Gastrocnemius medialis (tissue), 4 donors: Measurements from ENCODE around the gene CD68.

Experiments used
- POLR2A ChIP-seq, 2 donors: fragments of 450-650 bp; IDR thresholded peaks; one replicate each; pipeline ENCODE4 v1.6.1; 2017; ENCODE audit warnings: antibody characterized with exemption in 2 of 2, mild to moderate bottlenecking in 2 of 2, moderate library complexity in 2 of 2
- TF ChIP-seq, protein P1 (sequence below), 5 experiments: fragments of 450-650 bp in 3 of 5; fragments of 200-600 bp in 2 of 5; sonication (generic) in 2 of 5; IDR thresholded peaks in 4 of 5; conservative IDR thresholded peaks in 1 of 5; 1 replicate in 4 of 5; 2 replicates in 1 of 5; pipeline ENCODE4 v1.5.1; 2016 to 2019; ENCODE audit warnings: antibody characterized with exemption in 5 of 5, mild to moderate bottlenecking in 3 of 5, moderate library complexity in 3 of 5

DNA sequence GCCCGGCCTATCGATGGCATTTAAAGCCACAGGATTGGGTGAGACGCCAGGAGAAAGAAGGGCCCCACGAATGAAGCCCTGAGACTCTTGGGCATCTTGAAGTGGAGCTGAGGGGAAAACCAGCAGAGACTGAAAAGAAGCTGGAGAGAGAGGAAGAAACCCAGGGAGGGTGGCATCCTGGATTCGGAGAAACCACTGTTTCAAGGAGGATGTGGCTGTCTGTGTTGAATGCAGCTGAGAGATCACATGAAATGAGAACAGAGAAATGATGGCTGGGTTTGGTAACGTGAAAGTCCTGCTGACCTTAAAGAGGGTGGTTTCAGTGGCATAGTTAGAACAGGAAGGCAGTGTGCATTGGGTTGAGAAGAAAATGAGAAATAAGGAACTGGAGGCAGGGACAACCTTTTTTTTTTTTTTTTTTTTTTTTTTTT lies 26.8 kb upstream of the CD68 start:
- TF ChIP-seq, protein P1, sequence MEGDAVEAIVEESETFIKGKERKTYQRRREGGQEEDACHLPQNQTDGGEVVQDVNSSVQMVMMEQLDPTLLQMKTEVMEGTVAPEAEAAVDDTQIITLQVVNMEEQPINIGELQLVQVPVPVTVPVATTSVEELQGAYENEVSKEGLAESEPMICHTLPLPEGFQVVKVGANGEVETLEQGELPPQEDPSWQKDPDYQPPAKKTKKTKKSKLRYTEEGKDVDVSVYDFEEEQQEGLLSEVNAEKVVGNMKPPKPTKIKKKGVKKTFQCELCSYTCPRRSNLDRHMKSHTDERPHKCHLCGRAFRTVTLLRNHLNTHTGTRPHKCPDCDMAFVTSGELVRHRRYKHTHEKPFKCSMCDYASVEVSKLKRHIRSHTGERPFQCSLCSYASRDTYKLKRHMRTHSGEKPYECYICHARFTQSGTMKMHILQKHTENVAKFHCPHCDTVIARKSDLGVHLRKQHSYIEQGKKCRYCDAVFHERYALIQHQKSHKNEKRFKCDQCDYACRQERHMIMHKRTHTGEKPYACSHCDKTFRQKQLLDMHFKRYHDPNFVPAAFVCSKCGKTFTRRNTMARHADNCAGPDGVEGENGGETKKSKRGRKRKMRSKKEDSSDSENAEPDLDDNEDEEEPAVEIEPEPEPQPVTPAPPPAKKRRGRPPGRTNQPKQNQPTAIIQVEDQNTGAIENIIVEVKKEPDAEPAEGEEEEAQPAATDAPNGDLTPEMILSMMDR (IDR thresholded peaks at IDR 0.05 in 4 of 5, conservative IDR thresholded peaks at IDR 0.05 in 1 of 5): no peak
- TF ChIP-seq POLR2A (IDR thresholded peaks at IDR 0.05): no peak
